K562 (cell line): ENCODE measurements around the gene ADGRD1. TPM values are rescaled to one million over a fixed set of nuclear protein-coding genes. Genes with fewer than 3 reads are reported as not detected.

Experiments used
- ATAC-seq: fragments of 200-7000 bp; cut with Tn5 transposase; 3 replicates; pipeline ENCODE4 v1.9.1; 2020; ENCODE audit warnings: moderate library complexity
- BruUV-seq: library from RNA; stranded (reverse); fragments of 400-500 nt; replicated peaks from 2 replicates; lab custom pipeline; 2021; lab: Mats Ljungman, UMichigan
- CTCF ChIA-PET: fragments of 300-600 bp; formaldehyde crosslinking; extraction: SDS; loops from one replicate; lab custom pipeline; 2021; ENCODE audit warnings: low intra/inter-chr PET ratio; lab: Yijun Ruan, JAX
- POLR2A ChIA-PET: fragments of 300-600, 350-650 bp; sonication (Branson Sonifier 250); formaldehyde crosslinking; extraction: SDS; loops from one replicate; lab custom pipeline; 2021; ENCODE audit warnings: antibody characterized with exemption, inconsistent platforms; lab: Yijun Ruan, JAX
- DNase-seq, 4 experiments: peaks; one replicate each; pipeline versions ENCODE4 v3.0.0 to v3.0.0-alpha.2; 2011 to 2018; ENCODE audit warnings: low spot score in 3 of 4, mixed read lengths in 3 of 4; ENCODE audit errors: extremely low read depth in 1 of 4
- FAIRE-seq: peaks from 2 replicates; lab custom pipeline; 2011; peaks lifted over from hg19 to GRCh38; lab: Jason Lieb, UNC
- H2AFZ ChIP-seq: 2 replicates; pipeline ENCODE4 v1.6.0; 2011; ENCODE audit warnings: low read depth, low read length, control low read depth, inconsistent platforms
- H3K27ac ChIP-seq: fragments of 200-600 bp; 3 replicates; pipeline ENCODE4 v1.8.0; 2011; ENCODE audit warnings: low read depth, mild to moderate bottlenecking, control low read depth, inconsistent platforms, low read length, moderate library complexity, mixed read lengths; ENCODE audit errors: extremely low read depth
- H3K27me3 ChIP-seq, 2 experiments: fragments of 300-600 bp in 1 of 2; 2 replicates in 1 of 2; 3 replicates in 1 of 2; pipeline versions ENCODE4 v1.6.0 to v1.8.0; 2011; ENCODE audit warnings: inconsistent platforms in 2 of 2, low read length in 2 of 2, mild to moderate bottlenecking in 1 of 2, mixed read lengths in 1 of 2, moderate library complexity in 1 of 2; ENCODE audit not compliant: control insufficient read depth in 2 of 2, insufficient read depth in 2 of 2
- H3K36me3 ChIP-seq: fragments of 300-600 bp; 3 replicates; pipeline ENCODE4 v1.8.0; 2011; ENCODE audit warnings: mild to moderate bottlenecking, low read length, inconsistent platforms; ENCODE audit not compliant: control insufficient read depth, insufficient read depth
- H3K4me1 ChIP-seq, 2 experiments: fragments of 200-600 bp in 1 of 2; replicated peaks in 1 of 2; 2 replicates in 1 of 2; 3 replicates in 1 of 2; pipeline versions ENCODE4 v1.5.1 to v1.8.0; 2011; ENCODE audit warnings: inconsistent platforms in 2 of 2, low read length in 2 of 2, mild to moderate bottlenecking in 1 of 2, mixed read lengths in 1 of 2, moderate library complexity in 1 of 2; ENCODE audit not compliant: control insufficient read depth in 2 of 2, insufficient read depth in 2 of 2
- H3K4me2 ChIP-seq: 2 replicates; pipeline ENCODE4 v1.6.1; 2011; ENCODE audit warnings: low read length, control low read depth, inconsistent platforms, mixed read lengths; ENCODE audit not compliant: insufficient read depth
- H3K4me3 ChIP-seq: fragments of 200-600 bp; sonication (generic), shearing (Covaris generic); 2 replicates; pipeline ENCODE4 v1.5.1; 2016; ENCODE audit warnings: control low read depth, inconsistent platforms
- H3K79me2 ChIP-seq: fragments of 200-600 bp; 3 replicates; pipeline ENCODE4 v1.8.0; 2011; ENCODE audit warnings: low read length, inconsistent platforms; ENCODE audit not compliant: control insufficient read depth, insufficient read depth
- H3K9ac ChIP-seq, 2 experiments: 2 replicates each; pipeline versions ENCODE4 v1.6.0 to v1.6.1; 2011; ENCODE audit warnings: low read depth in 2 of 2, low read length in 2 of 2, control low read depth in 1 of 2, inconsistent platforms in 1 of 2, mild to moderate bottlenecking in 1 of 2, mixed read lengths in 1 of 2; ENCODE audit not compliant: insufficient read depth in 1 of 2
- H3K9me1 ChIP-seq: one replicate; pipeline ENCODE4 v1.6.0; 2011; ENCODE audit warnings: inconsistent platforms, mild to moderate bottlenecking, low read length, moderate library complexity; ENCODE audit not compliant: control insufficient read depth, insufficient read depth
- H3K9me3 ChIP-seq: replicated peaks from 2 replicates; pipeline ENCODE4 v1.5.1; 2011; ENCODE audit warnings: low read depth, low read length, inconsistent platforms; ENCODE audit not compliant: control insufficient read depth, insufficient read depth
- H4K20me1 ChIP-seq: replicated peaks from 2 replicates; pipeline ENCODE4 v1.6.1; 2011; ENCODE audit warnings: low read length, inconsistent platforms, mixed read lengths; ENCODE audit not compliant: control insufficient read depth, insufficient read depth
- MAZ ChIP-seq, 2 experiments: fragments of 450-650 bp in 1 of 2; sonication (generic) in 1 of 2; formaldehyde crosslinking; IDR thresholded peaks in 1 of 2; conservative IDR thresholded peaks in 1 of 2; 2 replicates each; pipeline versions ENCODE4 v1.4.0 to v1.5.0; 2020; ENCODE audit warnings: mild to moderate bottlenecking in 1 of 2, missing genetic modification reagents in 1 of 2
- NCOA1 ChIP-seq: fragments of 450-650 bp; IDR thresholded peaks from 2 replicates; pipeline ENCODE4 v1.6.1; 2016; ENCODE audit warnings: low read depth
- PHF8 ChIP-seq: fragments of 200-600 bp; sonication (generic); IDR thresholded peaks from 2 replicates; pipeline ENCODE4 v1.6.1; 2012; ENCODE audit warnings: mixed run types, mild to moderate bottlenecking, inconsistent platforms, low read length, moderate library complexity, borderline replicate concordance
- RBM34 ChIP-seq: fragments of 200-400 bp; formaldehyde crosslinking; IDR thresholded peaks from 2 replicates; pipeline ENCODE4 v1.6.1; 2018; ENCODE audit warnings: low read length, borderline replicate concordance; ENCODE audit not compliant: insufficient read depth
- RHOXF2B ChIP-seq: fragments of 250-450 bp; sonication (Bioruptor Pico); conservative IDR thresholded peaks from 2 replicates; pipeline ENCODE4 v1.5.1; 2021
- SETDB1 ChIP-seq: IDR thresholded peaks from one replicate; pipeline ENCODE4 v1.6.1; 2012; ENCODE audit warnings: low read length, control low read depth, inconsistent platforms
- WGBS: fragments of 100-300 bp; shearing (Covaris generic); methylation state at CpG from one replicate; pipeline ENCODE4 v1.1.6; 2016; ENCODE audit warnings: low coverage, mixed read lengths; ENCODE audit not compliant: insufficient coverage; ENCODE audit errors: missing lambda C conversion rate; 5-methylcytosine and 5-hydroxymethylcytosine counted together
- in situ Hi-C: fragments of 300-500 bp; cut with MboI; formaldehyde crosslinking; loops from 4 replicates; pipeline ENCODE4 v1.15.0; 2018; ENCODE audit warnings: inconsistent platforms, mixed read lengths
- intact Hi-C: fragments of 100-400 bp; cut with micrococcal nuclease; formaldehyde crosslinking; loops from 2 replicates; pipeline ENCODE4 v1.14.2; 2022
- polyA plus RNA-seq, 8 experiments: library from polyadenylated mRNA; depleted of rRNA in 4 of 8; stranded (reverse) in 5 of 8; unstranded in 3 of 8; fragments of >200 nt; fragmentation: Nextera tagmentation in 2 of 8; fragmentation: Illumina TruSeq in 1 of 8; extraction: Ambion mirVana in 2 of 8; extraction: Trizol in 1 of 8; gene quantifications; 2 replicates each; pipeline versions ENCODE4 v1.2.1 to v1.2.3, GENCODE V29; 2011 to 2014; ENCODE audit warnings: inconsistent platforms in 1 of 8, missing spikeins in 1 of 8
- total RNA-seq, 7 experiments: library from RNA; depleted of rRNA in 6 of 7; stranded (reverse); fragments of >200 nt in 6 of 7; fragmentation: Illumina TruSeq in 2 of 7; extraction: Trizol in 2 of 7; gene quantifications; 2 replicates each; pipeline versions ENCODE4 v1.2.1 to v1.2.3, GENCODE V29; 2011 to 2021; ENCODE audit warnings: low replicate concordance in 1 of 7

Gene ADGRD1
- total and polyA plus RNA-seq, 9 of the 15 experiments (the other 6 are each of a cell fraction or from before 2014, with no cell fraction given), result 1.7 to 11.7 (median 3.3) TPM

- no peaks in the 10 kb centered on the region for H4K20me1 ChIP-seq
- H3K4me3 ChIP-seq, result no peak overlapping the region
- H3K4me1 ChIP-seq, result peaks cover 3 to 5% of the 10 kb centered on the region in 2 experiments; a peak in 3 of 5 replicates
- H3K9ac ChIP-seq, result no peak overlapping the region
- TF ChIP-seq PHF8 (no peak), MAZ (CRISPR knock-in tag; conservative IDR thresholded peaks at IDR 0.05 in 1 of 2, IDR thresholded peaks at IDR 0.05 in 1 of 2) (no peak), NCOA1 (no peak), RBM34 (no peak), SETDB1 (no peak), RHOXF2B (no peak)
- H3K4me2 ChIP-seq, result no peak overlapping the region
- no peaks in the 10 kb centered on the region for H3K9me1 ChIP-seq
- H3K36me3 ChIP-seq, result no peaks in the 10 kb centered on the region
- intact Hi-C loops, result no loop called here
- no peak for DNase-seq
- no peak for ATAC-seq
- H3K27ac ChIP-seq, result no peak overlapping the region
- no peaks in the 10 kb centered on the region for H3K9me3 ChIP-seq
- H2AFZ ChIP-seq, result no peak overlapping the region
- FAIRE-seq, result no peak
- POLR2A ChIA-PET, result no interaction called here
- peaks cover 25 to 61% of the 10 kb centered on the region in 2 experiments for H3K27me3 ChIP-seq
- H3K79me2 ChIP-seq, result no peaks in the 10 kb centered on the region
- CTCF ChIA-PET, result no interaction called here
- BruUV-seq, result no TSS peak
- in situ Hi-C loops, result no loop called here
- 17% methylated on average over 7 of the region's 7 CpGs for WGBS
These were observed 15.5 kb downstream of the ADGRD1 start for GRCh38 chr12:130969223-130969622.
